RPMI8226 (cell line): ENCODE measurements around the gene SIN3B.
A peak's percentile ranks its signal among the peaks of the same experiment; 100 is the strongest.

Experiments
- DNase-seq: peaks from one replicate; pipeline ENCODE4 v3.0.0-alpha.2; 2015

The SIN3B gene

GRCh38 chr19:16889883-16890460, 60.8 kb downstream of the SIN3B start:
- no peak for DNase-seq

GRCh38 chr19:16890461-16891184, 61.4 kb downstream of the SIN3B start:
- DNase-seq, result no peak

- DNase-seq, result no peak
These were observed 62.6 kb downstream of the SIN3B start for GRCh38 chr19:16891696-16892382.

GRCh38 chr19:16892436-16892835, 63.2 kb downstream of the SIN3B start:
- no peak for DNase-seq

- DNase-seq, result no peak
These were observed 63.9 kb downstream of the SIN3B start for GRCh38 chr19:16892868-16893685.

GRCh38 chr19:16893686-16893989, 64.4 kb downstream of the SIN3B start:
- no peak for DNase-seq

- DNase-seq, result no peak
These were observed 64.9 kb downstream of the SIN3B start for GRCh38 chr19:16894080-16894479.

- no peak for DNase-seq
These were observed 66.4 kb downstream of the SIN3B start for GRCh38 chr19:16895467-16896145.

GRCh38 chr19:16896146-16897028, 67.2 kb downstream of the SIN3B start:
- DNase-seq, result no peak

GRCh38 chr19:16897029-16897855, 68.0 kb downstream of the SIN3B start:
- DNase-seq, result peak; percentile 78

GRCh38 chr19:16897856-16898161, 68.6 kb downstream of the SIN3B start:
- no peak for DNase-seq

- no peak for DNase-seq
These were observed 69.3 kb downstream of the SIN3B start for GRCh38 chr19:16898361-16899015.

GRCh38 chr19:16899566-16900075, 70.4 kb downstream of the SIN3B start:
- DNase-seq, result peak; percentile 73

GRCh38 chr19:16901491-16902175, 72.4 kb downstream of the SIN3B start:
- no peak for DNase-seq

GRCh38 chr19:16902545-16902944, 73.3 kb downstream of the SIN3B start:
- no peak for DNase-seq

- DNase-seq, result no peak
These were observed 74.1 kb downstream of the SIN3B start for GRCh38 chr19:16903347-16903746.

GRCh38 chr19:16904599-16904998, 75.4 kb downstream of the SIN3B start:
- no peak for DNase-seq

GRCh38 chr19:16908759-16909158, 79.6 kb downstream of the SIN3B start:
- DNase-seq, result no peak

- DNase-seq, result no peak
These were observed 81.8 kb downstream of the SIN3B start for GRCh38 chr19:16911046-16911445.

GRCh38 chr19:16912780-16913179, 83.6 kb downstream of the SIN3B start:
- DNase-seq, result no peak
